ENCODE measurements around the gene LIG1. TPM values are rescaled to one million over a fixed set of nuclear protein-coding genes. Genes with fewer than 3 reads are reported as not detected.
A peak's percentile ranks its signal among the peaks of the same experiment; 100 is the strongest.

LIG1 gene
- total RNA-seq, 1 donor from 2014 or later, result 18.4 TPM

- ATAC-seq, result peak; percentile 67 to 75
- Histone ChIP-seq H3K4me3 (no peak overlapping the region), H3K27ac (peak overlapping the region; percentile 70), H3K27me3 (ENCODE audit: low read depth) (no peaks in the 10 kb centered on the region), H3K9me3 (no peaks in the 10 kb centered on the region), H3K4me1 (peaks cover 14% of the 10 kb centered on the region), H3K36me3 (peaks cover 32% of the 10 kb centered on the region)
- intact Hi-C loops (cut with DNase I), result no loop called here
- no peak for DNase-seq
- TF ChIP-seq CTCF (IDR thresholded peaks at IDR 0.05), result no peak
Observed at GRCh38 chr19:48121909-48122371, 48.2 kb downstream of the LIG1 start.

GRCh38 chr19:48121066-48121465 lies 49.1 kb downstream of the LIG1 start:
- ATAC-seq, result no peak
- peaks cover 30% of the 10 kb centered on the region for H3K36me3 ChIP-seq
- no peak for TF ChIP-seq CTCF (IDR thresholded peaks at IDR 0.05)
- H3K4me3 ChIP-seq, result no peak overlapping the region
- intact Hi-C loops (cut with DNase I), result no loop called here
- no peaks in the 10 kb centered on the region for H3K9me3 ChIP-seq
- H3K27me3 ChIP-seq (ENCODE audit: low read depth), result no peaks in the 10 kb centered on the region
- DNase-seq, result no peak
- peaks cover 14% of the 10 kb centered on the region for H3K4me1 ChIP-seq
- no peak overlapping the region for H3K27ac ChIP-seq

GRCh38 chr19:48120505-48120904 lies 49.6 kb downstream of the LIG1 start:
- DNase-seq, result no peak
- Histone ChIP-seq H3K27me3 (ENCODE audit: low read depth) (no peaks in the 10 kb centered on the region), H3K27ac (no peak overlapping the region), H3K4me3 (no peak overlapping the region), H3K36me3 (peaks cover 29% of the 10 kb centered on the region), H3K9me3 (no peaks in the 10 kb centered on the region), H3K4me1 (peaks cover 14% of the 10 kb centered on the region)
- ATAC-seq, result no peak
- TF ChIP-seq CTCF (IDR thresholded peaks at IDR 0.05), result no peak
- intact Hi-C loops (cut with DNase I), result no loop called here

GRCh38 chr19:48118131-48118517 lies 52.0 kb downstream of the LIG1 start:
- ATAC-seq, result no peak
- H3K4me3 ChIP-seq, result no peak overlapping the region
- no peaks in the 10 kb centered on the region for H3K27me3 ChIP-seq (ENCODE audit: low read depth)
- no peak for DNase-seq
- H3K27ac ChIP-seq, result no peak overlapping the region
- H3K9me3 ChIP-seq, result no peaks in the 10 kb centered on the region
- H3K4me1 ChIP-seq, result peaks cover 10% of the 10 kb centered on the region
- no peak for TF ChIP-seq CTCF (IDR thresholded peaks at IDR 0.05)
- intact Hi-C loops (cut with DNase I), result no loop called here
- H3K36me3 ChIP-seq, result peaks cover 15% of the 10 kb centered on the region

GRCh38 chr19:48117515-48118130 lies 52.5 kb downstream of the LIG1 start:
- Histone ChIP-seq H3K4me3 (no peak overlapping the region), H3K36me3 (peaks cover 10% of the 10 kb centered on the region), H3K9me3 (no peaks in the 10 kb centered on the region), H3K27ac (no peak overlapping the region), H3K27me3 (ENCODE audit: low read depth) (no peaks in the 10 kb centered on the region), H3K4me1 (peaks cover 5% of the 10 kb centered on the region)
- ATAC-seq, result peak in 1 of 2 donors; percentile 25
- DNase-seq, result no peak
- intact Hi-C loops (cut with DNase I), result no loop called here
- TF ChIP-seq CTCF (IDR thresholded peaks at IDR 0.05), result no peak
